Activated gamma-delta T cell treated with Interleukin-2 at 50 U/mL for 16 hours (primary cell): ENCODE measurements around the gene NALCN.

Experiments
- DNase-seq: peaks from one replicate; pipeline ENCODE4 v3.0.0-alpha.2; 2020

The NALCN gene

GRCh38 chr13:101416181-101417042 is at the start of gene NALCN:
NALCN (minus strand) TSS chr13:101416508; CDS start chr13:101399126, 17,382 bp downstream.
- no peak for DNase-seq

GRCh38 chr13:101465877-101466276 is 49.6 kb upstream of the NALCN start:
- no peak for DNase-seq

- no peak for DNase-seq
These were observed 40.9 kb upstream of the NALCN start for GRCh38 chr13:101457176-101457575.

- no peak for DNase-seq
These were observed 39.6 kb upstream of the NALCN start for GRCh38 chr13:101455863-101456262.

- DNase-seq: no peak
These were observed 38.5 kb upstream of the NALCN start for GRCh38 chr13:101454767-101455166.

GRCh38 chr13:101453784-101454201 is 37.5 kb upstream of the NALCN start:
- no peak for DNase-seq

- no peak for DNase-seq
These were observed 36.5 kb upstream of the NALCN start, which contains the start of gene ITGBL1 for GRCh38 chr13:101452519-101453485. ITGBL1 (plus strand) TSS chr13:101452675; CDS start chr13:101452834, 159 bp downstream.

- no peak for DNase-seq
These were observed 35.3 kb upstream of the NALCN start for GRCh38 chr13:101451641-101452040.

GRCh38 chr13:101450749-101451130 is 34.4 kb upstream of the NALCN start:
- DNase-seq: no peak

- DNase-seq: no peak
These were observed 33.8 kb upstream of the NALCN start for GRCh38 chr13:101449790-101450748.

- no peak for DNase-seq
These were observed 31.5 kb upstream of the NALCN start for GRCh38 chr13:101447852-101448251.

- DNase-seq: no peak
These were observed 18.2 kb upstream of the NALCN start for GRCh38 chr13:101434486-101434885.

- DNase-seq: no peak
These were observed 17.6 kb upstream of the NALCN start for GRCh38 chr13:101433895-101434294.

- no peak for DNase-seq
These were observed 13.4 kb upstream of the NALCN start for GRCh38 chr13:101429733-101430132.

- DNase-seq: no peak
These were observed 9.3 kb upstream of the NALCN start for GRCh38 chr13:101425623-101426022.

GRCh38 chr13:101425156-101425471 is 8.8 kb upstream of the NALCN start:
- DNase-seq: no peak

- no peak for DNase-seq
These were observed 8.3 kb upstream of the NALCN start for GRCh38 chr13:101424381-101425155.

- no peak for DNase-seq
These were observed 7.6 kb upstream of the NALCN start for GRCh38 chr13:101423872-101424271.

- no peak for DNase-seq
These were observed 1.2 kb upstream of the NALCN start for GRCh38 chr13:101417501-101417900.

- no peak for DNase-seq
These were observed 717 bp upstream of the NALCN start for GRCh38 chr13:101417043-101417406.

- DNase-seq: no peak
These were observed 742 bp downstream of the NALCN start for GRCh38 chr13:101415358-101416174.
